ENCODE results near the gene PTH2R. TPM values are rescaled to one million over a fixed set of nuclear protein-coding genes. Genes with fewer than 3 reads are reported as not detected.

Gene PTH2R
- total and polyA plus RNA-seq, 2 donors (not counting 1 experiment from before 2014, with no cell fraction given), result not detected

GRCh38 chr2:208358758-208359631, 47.6 kb upstream of the PTH2R start:
- H3K79me2 ChIP-seq (ENCODE audit: control insufficient read depth, insufficient read depth, low read length), result no peaks in the 10 kb centered on the region
- H4K20me1 ChIP-seq (ENCODE audit: control insufficient read depth, extremely low read depth, insufficient read depth, low read length), result no peaks in the 10 kb centered on the region
- H3K27ac ChIP-seq (ENCODE audit: insufficient read depth, low read length), result no peak overlapping the region
- H3K4me3 ChIP-seq (replicated peaks in 1 of 4; ENCODE audit: control extremely low read depth in 1 of 4, insufficient read depth in 1 of 4, low read depth in 3 of 4, low read length in 4 of 4), result no peak overlapping the region
- TF ChIP-seq EZH2 (IDR thresholded peaks at IDR 0.05; ENCODE audit: low read length, missing control alignments), result no peak
- TF ChIP-seq CTCF (conservative IDR thresholded peaks at IDR 0.05 in 1 of 2, IDR thresholded peaks at IDR 0.05 in 1 of 2; ENCODE audit: low read depth in 1 of 2, low read length in 2 of 2), result no peak
- no peak overlapping the region for H3K9ac ChIP-seq (ENCODE audit: insufficient read depth, low read length)
- peak in 1 of 2 donors; percentile 32 for DNase-seq (ENCODE audit: low read depth in 2 of 2)
- H3K27me3 ChIP-seq (ENCODE audit: control insufficient read depth, insufficient read depth, low read length), result no peaks in the 10 kb centered on the region
- H3K36me3 ChIP-seq (ENCODE audit: control insufficient read depth, insufficient read depth, low read length), result no peaks in the 10 kb centered on the region
- no peak overlapping the region for H2AFZ ChIP-seq (ENCODE audit: low read length)
- peaks cover 2% of the 10 kb centered on the region for H3K4me1 ChIP-seq (ENCODE audit: control insufficient read depth, extremely low read depth, insufficient read depth, low read length)
- no peaks in the 10 kb centered on the region for H3K9me3 ChIP-seq (ENCODE audit: control insufficient read depth, insufficient read depth, low read depth, low read length)
- no peak overlapping the region for H3K4me2 ChIP-seq (ENCODE audit: extremely low read depth, insufficient read depth, low read length)

- H3K36me3 ChIP-seq (ENCODE audit: control insufficient read depth, insufficient read depth, low read length), result no peaks in the 10 kb centered on the region
- no peaks in the 10 kb centered on the region for H3K9me3 ChIP-seq (ENCODE audit: control insufficient read depth, insufficient read depth, low read depth, low read length)
- H4K20me1 ChIP-seq (ENCODE audit: control insufficient read depth, extremely low read depth, insufficient read depth, low read length), result no peaks in the 10 kb centered on the region
- H2AFZ ChIP-seq (ENCODE audit: low read length), result no peak overlapping the region
- H3K27ac ChIP-seq (ENCODE audit: insufficient read depth, low read length), result no peak overlapping the region
- H3K4me3 ChIP-seq (replicated peaks in 1 of 4; ENCODE audit: control extremely low read depth in 1 of 4, insufficient read depth in 1 of 4, low read depth in 3 of 4, low read length in 4 of 4), result no peak overlapping the region
- H3K79me2 ChIP-seq (ENCODE audit: control insufficient read depth, insufficient read depth, low read length), result no peaks in the 10 kb centered on the region
- no peak for DNase-seq (ENCODE audit: low read depth in 2 of 2)
- H3K4me2 ChIP-seq (ENCODE audit: extremely low read depth, insufficient read depth, low read length), result no peak overlapping the region
- H3K4me1 ChIP-seq (ENCODE audit: control insufficient read depth, extremely low read depth, insufficient read depth, low read length), result peaks cover 2% of the 10 kb centered on the region
- no peak overlapping the region for H3K9ac ChIP-seq (ENCODE audit: insufficient read depth, low read length)
- no peak for TF ChIP-seq CTCF (conservative IDR thresholded peaks at IDR 0.05 in 1 of 2, IDR thresholded peaks at IDR 0.05 in 1 of 2; ENCODE audit: low read depth in 1 of 2, low read length in 2 of 2)
- TF ChIP-seq EZH2 (IDR thresholded peaks at IDR 0.05; ENCODE audit: low read length, missing control alignments), result no peak
- H3K27me3 ChIP-seq (ENCODE audit: control insufficient read depth, insufficient read depth, low read length), result no peaks in the 10 kb centered on the region
These were observed 47.0 kb upstream of the PTH2R start for GRCh38 chr2:208359632-208359986.

- no peak overlapping the region for H3K27ac ChIP-seq (ENCODE audit: insufficient read depth, low read length)
- no peaks in the 10 kb centered on the region for H3K79me2 ChIP-seq (ENCODE audit: control insufficient read depth, insufficient read depth, low read length)
- H3K4me3 ChIP-seq (replicated peaks in 1 of 4; ENCODE audit: control extremely low read depth in 1 of 4, insufficient read depth in 1 of 4, low read depth in 3 of 4, low read length in 4 of 4), result no peak overlapping the region
- H3K4me1 ChIP-seq (ENCODE audit: control insufficient read depth, extremely low read depth, insufficient read depth, low read length), result peaks cover 2% of the 10 kb centered on the region
- DNase-seq (ENCODE audit: low read depth in 2 of 2), result no peak
- no peak overlapping the region for H3K9ac ChIP-seq (ENCODE audit: insufficient read depth, low read length)
- TF ChIP-seq EZH2 (IDR thresholded peaks at IDR 0.05; ENCODE audit: low read length, missing control alignments), result no peak
- no peak for TF ChIP-seq CTCF (conservative IDR thresholded peaks at IDR 0.05 in 1 of 2, IDR thresholded peaks at IDR 0.05 in 1 of 2; ENCODE audit: low read depth in 1 of 2, low read length in 2 of 2)
- H3K4me2 ChIP-seq (ENCODE audit: extremely low read depth, insufficient read depth, low read length), result no peak overlapping the region
- no peak overlapping the region for H2AFZ ChIP-seq (ENCODE audit: low read length)
- H3K27me3 ChIP-seq (ENCODE audit: control insufficient read depth, insufficient read depth, low read length), result no peaks in the 10 kb centered on the region
- H3K36me3 ChIP-seq (ENCODE audit: control insufficient read depth, insufficient read depth, low read length), result no peaks in the 10 kb centered on the region
- H4K20me1 ChIP-seq (ENCODE audit: control insufficient read depth, extremely low read depth, insufficient read depth, low read length), result no peaks in the 10 kb centered on the region
- H3K9me3 ChIP-seq (ENCODE audit: control insufficient read depth, insufficient read depth, low read depth, low read length), result no peaks in the 10 kb centered on the region
These were observed 46.1 kb upstream of the PTH2R start for GRCh38 chr2:208360259-208361076.
